ENCODE data around the gene POLR2C.
"Not testable (repeated sequence)": the region's sequence is repeated elsewhere in the genome, so short reads cannot be mapped to it uniquely, and the experiment has no call there.

POLR2C gene

DNA sequence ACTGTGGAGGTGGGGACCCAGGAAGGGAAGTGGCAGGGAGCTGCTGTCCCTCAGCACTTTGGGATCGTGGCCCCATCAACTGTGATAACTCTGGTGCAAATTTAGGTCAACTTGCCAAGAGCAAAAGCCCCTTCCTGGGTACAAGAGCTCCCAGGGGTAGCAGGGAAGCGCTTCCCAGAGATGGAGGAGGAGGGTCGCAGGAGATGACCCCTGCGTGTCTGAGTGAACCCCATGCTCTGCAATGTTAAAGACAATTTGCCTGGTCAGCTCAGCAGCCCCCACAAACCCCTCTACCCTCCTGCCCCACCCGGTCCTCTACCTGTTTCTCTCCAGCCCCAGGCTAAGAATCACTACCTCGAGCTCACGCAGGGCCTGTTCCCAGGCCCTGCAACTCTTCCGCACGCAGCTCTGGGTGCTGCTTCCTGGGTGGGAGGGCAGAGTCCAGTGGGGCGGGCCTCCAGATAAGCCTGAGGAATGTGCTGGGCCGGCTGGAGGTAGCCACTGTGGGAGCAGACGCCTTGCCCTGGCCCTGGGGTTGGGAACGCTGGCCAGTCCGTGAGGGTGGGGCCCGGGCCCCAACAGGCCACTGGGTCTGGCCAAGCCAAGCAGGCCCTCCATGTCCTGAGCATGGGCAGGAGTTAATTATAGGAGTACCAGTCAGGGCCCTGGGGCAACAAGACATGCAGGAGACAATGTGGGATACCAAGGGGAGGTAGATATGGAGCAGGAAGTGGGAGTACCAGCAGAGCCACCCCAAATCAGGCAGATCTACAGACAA, 17.7 kb downstream of the POLR2C start:
- no peak for DNase-seq

DNA sequence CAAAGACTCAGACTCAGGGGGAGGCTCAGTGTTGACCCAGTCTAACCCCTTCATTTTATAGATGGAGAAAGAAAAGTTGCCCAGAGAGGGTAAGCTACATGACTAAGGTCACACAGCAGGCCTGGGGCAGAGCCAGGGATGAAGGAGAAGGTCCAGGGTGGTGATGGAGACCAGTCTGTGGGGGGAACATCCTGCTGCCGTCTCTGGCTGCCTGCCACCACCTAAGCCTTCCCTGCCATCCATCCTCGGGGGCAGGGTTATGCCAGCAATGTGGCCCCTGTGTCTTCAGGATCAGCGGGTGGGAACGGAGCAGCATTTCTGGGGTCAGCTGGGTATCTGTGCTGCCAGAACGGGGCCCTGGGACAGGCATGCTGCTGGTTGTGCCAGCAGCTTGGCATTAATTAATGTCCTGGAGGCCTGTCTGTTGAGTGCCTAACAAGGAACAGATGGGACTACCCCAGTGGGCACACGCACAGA, 18.3 kb downstream of the POLR2C start:
- DNase-seq = no peak

DNA sequence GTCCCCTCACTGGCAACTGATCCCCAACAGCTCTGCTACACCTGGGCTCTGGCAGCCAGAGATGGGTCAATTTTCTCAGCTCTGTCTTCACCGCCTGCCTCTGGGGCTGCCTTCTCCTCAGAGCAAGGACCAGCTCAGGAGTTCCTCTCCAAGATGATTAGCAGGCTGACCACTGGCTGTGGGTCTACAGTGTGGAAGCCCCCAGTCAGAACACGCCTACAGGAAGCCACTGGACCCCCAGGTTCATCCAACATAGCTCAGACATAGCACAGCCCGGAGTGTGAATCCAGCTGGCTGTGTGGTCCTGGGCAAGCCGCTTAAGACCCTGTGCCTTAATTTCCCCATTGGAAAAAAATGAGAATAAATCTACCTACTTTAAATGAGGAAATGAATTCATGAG, 18.9 kb downstream of the POLR2C start:
- DNase-seq = no peak

DNA sequence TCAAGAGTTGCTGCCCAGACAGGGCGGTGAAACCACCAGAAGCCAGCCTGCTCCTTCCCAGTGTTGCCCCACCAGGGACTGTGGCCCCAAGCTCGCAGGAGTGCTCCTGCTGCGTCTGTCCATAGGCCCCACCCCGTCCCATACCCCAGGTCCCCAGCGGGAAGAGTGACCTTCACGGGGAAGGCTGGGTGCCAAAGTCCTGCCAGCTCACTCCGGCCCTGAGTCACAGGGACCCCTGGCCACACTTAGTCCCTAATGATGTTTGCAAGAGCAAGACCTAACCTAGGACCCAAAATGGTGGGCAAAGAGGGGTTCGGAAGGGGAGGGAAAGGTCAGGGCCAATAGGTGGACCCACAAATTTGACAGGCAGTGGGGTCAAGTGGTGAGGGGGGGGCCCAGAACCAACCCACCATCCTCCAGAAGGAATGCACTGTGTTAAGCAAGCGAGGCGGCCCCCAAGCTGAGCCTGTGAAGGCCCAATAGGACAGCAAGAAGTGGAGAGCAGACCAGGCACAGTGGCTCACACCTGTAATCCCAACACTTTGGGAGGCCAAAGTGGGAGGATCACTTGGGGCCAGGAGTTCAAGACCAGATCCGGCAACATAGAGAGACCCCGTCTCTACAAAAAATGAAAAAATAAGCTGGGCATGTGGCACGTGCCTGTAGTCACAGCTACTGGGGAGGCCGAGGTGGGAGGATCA, 20.5 kb downstream of the POLR2C start:
- DNase-seq = no peak

DNA sequence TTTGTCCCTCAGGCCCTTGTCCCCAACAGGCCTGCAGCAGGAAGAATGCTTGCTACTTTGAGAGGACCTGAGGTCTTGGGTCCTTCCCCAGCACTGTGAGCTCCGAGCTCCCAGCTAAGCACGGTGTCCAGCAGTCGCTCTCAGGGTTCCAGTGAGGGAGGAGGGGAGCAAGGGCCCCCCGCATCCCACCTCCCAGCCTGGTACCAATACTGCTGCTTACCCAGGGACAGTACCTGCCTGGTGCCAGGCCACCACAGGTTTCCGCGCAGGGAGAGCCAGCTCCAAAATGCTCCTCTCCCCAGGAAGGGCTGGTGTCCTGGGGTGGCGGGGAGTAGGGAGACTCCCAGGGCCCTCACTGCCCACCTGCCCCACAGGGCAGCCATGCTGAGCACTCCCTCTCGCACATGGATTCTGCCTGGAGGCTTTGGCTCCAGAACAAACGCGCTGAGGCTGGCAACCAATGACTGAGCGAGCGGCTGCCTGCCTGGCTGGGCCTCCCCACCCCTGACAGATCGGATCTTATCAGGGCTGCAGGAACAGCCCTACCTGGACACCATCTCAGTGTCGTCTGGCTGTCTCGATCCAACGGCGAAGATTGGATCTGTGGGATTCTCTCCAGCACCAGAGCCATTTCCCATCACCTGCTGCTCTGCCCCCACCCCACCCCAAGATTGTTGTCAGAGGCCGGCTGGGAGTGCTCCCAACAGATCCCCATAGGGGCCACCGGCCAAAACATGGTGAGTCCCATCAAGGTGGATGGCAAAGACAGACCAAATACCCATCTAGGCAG, 21.4 kb downstream of the POLR2C start:
- no peak for DNase-seq

DNA sequence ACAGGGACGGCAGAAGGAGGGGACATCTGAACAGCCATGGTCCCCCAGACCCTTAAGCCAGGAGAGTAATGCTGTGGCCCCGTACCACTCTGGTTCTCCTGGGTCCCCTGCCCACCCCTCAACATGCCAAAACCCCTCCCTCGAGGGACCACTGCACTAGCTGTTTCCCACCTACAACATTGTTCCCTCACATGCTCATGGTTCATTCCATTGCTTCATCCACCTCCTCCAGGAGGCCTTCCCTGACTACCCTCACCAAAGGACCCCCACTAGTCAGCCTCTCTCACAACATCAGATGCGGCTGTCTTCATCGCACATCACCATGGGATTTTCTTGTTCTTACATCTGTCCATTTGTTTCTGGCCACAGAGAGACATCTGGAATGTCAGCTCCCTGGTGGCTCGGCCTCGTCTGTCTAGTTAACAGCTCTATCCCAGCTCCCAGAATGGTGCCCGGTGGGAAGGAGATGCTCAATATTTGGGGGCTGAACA, 22.1 kb downstream of the POLR2C start:
- no peak for DNase-seq

DNA sequence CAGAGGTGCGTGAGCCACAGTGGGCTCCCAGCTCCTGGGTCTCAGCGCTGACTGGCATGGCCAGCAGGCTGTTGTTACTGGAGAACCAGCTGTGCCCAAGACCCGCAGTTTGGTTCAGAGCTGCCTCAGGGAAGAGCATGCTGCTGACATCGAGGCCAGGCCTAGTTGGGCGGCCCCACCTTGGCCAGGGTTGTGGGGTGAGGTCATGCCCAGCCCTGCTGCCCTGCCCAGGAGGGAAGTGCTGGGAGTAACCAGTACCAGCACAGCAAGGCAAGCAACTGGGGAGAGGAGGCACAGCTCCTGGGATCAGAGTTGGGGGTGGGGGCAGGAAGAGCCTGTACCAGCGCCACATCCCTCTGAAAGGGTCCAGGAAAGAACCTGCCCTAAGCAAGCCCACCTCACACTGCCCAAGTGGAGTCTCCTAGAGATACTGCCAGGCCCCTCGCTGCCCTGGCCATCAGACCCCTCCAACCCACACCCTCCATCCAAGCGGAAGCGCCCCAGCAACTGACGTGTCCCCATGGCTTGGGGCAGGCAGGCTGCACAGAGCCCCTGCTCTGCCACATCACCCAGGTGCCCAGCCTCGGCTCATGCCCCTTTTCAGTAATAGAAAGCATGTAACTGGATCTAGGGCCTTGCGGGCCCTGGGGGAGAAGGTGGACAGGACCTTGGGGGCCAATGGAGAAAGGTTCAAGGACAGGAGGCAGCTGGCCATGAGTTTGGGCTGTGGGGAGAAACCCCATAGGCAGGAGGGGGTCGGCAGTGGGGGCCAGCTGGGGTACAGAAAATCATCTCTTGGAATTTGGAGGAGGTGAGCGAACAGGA, 22.8 kb downstream of the POLR2C start:
- no peak for DNase-seq

DNA sequence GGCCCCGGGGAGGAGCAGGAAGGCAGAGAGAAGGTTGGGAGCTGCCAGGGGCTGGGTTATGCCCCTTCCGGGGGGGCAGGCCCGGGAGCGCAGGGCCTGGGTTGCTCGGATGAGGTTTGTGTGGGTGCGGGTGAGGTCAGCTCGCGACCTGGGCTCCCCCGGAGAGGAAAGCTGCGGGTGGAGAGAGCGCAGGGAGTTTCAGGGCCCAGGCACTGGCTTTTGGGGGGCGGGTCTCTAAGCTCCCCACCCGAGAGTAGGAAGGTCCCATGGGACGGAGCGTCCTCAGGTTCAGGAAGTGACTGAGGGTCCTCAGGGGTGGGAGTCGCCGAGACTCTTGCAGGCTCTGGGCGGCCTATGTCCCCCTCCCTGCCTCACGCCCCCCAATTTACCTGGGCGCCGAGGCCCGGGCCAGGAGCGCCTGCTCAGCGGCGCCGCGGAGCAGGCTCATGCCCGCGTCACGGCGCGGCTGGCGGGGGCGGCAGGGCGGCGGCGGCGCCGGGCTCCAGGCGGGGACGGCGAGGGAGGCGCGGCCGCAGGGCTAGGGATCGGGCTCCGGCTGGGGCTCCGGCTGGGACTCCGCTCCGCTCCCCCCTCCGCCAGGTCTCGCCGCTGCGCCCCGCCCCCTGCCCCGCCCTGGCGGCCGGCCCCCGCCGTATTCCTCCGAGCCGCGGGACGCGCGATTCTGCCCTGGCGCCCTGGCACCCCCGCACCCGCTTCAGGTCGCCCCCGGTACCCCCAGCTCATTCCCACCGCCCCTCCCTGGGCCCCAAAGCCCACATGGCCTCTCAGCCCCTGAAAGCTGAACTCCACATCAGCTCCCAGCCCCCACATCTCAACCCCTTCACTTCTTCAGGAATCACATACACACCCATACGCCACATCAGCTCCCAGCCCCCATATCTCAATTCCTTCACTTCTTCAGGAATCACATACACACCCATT, 23.7 kb downstream of the POLR2C start, which contains the start of gene DOK4:
Gene DOK4 (minus strand): TSS at position 578 of the 942 bp plus-strand sequence. CDS start 6,986 bp downstream, outside the sequence.
- peak; percentile 72 to 82 for DNase-seq

DNA sequence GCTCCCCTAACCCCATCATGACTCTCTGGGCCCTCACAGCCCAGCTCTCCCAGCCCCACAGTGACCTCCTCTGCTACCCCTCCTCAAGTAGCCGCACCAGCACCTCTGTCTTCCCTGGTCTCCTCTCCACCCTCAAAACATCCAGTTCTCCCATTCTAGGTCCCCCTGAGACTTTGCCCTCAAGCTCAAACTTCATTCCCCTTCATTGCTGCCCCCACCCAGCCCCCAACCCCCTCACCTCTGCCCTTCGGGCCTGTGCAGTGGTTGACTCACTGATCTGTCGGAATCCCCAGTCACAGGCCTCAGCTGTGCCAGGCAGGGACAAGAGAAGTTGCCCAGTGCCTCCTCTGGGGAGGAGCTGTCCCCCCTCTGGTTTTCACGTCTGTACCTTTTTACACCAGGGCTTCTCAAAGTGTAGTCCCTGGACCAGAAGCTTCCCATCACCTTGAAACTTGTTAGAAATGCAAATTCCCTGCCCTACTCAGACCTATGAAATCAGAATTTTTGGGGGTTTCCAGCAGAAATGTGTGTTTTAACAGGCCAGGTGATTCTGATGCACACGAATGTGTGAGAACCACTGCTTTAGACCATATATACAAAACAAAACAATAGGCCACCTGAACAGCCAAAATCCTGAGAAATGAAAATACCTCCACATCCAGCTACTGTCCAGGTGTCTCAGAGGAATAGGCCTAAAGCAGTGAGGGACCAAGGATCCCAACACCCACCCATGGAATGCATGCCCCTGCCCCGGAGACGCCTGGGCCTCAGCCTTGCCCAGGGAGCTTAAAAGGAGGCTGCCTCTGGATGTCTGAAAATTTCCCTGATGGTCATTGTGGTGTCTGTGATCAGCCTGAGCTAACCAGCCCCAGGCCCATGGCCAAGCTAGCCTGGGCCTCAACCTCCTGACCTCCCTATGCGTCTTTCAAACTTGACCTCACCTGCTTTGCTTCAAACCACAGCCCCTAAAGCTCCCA, 24.7 kb downstream of the POLR2C start:
- no peak for DNase-seq

DNA sequence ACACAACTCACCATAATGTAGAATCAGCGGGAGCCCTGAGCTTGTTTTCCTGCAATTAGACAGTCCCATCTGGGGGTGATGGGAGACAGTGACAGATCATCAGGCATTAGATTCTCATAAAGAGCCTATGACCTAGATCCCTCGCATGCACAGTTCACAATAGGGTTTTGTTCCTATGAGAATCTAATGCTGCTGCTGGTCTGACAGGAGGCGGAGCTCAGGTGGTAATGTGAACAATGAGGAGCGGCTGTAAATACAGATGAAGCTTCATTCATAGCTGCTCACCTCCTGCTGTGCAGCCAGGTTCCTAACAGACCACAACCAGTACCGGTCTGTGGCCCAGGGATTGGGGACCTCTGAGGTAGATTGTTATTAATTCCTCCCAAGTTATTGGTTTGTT, 26.8 kb downstream of the POLR2C start:
- DNase-seq = no peak

DNA sequence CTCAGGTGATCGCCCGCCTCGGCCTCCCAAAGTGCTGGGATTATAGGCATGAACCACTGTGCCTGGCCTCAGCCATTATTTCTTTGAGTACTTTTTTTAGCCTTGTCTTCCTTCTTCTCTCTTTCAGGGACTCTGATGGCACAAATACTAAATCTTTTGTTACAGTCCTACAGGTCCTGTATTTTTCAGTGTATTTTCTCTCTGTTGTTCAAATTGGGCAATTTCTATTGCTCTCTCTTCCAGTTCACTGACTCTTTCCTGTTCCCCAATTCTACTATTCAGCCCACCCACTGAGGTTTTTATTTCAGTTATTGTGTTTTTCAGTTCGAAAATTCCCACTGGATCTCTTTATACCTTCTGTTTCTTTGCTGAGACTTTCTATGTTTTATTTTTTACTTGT, 31.3 kb downstream of the POLR2C start:
- no peak for DNase-seq

DNA sequence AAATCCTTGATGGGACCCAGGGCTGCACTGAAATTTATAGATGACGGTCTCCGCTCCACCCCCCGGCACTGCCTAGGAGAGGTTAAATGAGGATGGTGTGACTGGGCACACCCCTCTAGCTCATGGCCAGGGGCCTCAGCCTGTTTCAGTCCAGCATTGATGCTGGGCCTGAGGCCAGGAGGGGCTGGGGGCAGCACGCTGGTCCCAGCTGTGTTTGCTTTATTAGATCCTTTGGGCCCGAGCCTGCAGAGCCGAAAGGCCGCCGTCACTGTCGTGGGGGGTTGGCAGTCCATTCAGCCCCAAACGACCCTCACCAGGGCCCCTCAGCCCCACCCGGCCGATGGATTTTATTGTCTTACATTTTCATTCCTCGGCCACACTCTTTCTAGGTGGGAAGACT, 34.6 kb downstream of the POLR2C start:
- no peak for DNase-seq

DNA sequence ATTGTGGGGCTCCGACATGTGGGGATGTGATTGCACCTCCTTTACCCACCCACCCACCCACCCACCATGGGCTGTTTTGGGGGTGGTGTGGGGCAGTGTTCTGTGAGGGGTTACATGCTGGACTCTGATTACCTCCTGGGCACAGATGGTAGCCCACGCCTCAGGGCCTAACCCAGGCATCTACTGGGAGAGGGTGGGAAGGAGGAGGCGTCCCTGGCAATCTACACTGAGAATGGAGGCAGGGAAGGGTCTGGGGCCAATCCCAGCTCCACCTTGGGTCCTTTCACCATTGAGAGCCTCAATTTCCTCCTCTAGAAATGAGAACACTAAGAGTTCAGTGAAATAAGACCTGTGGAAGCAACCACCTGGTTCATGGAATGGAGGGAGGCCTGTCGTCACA, 35.6 kb downstream of the POLR2C start:
- no peak for DNase-seq

DNA sequence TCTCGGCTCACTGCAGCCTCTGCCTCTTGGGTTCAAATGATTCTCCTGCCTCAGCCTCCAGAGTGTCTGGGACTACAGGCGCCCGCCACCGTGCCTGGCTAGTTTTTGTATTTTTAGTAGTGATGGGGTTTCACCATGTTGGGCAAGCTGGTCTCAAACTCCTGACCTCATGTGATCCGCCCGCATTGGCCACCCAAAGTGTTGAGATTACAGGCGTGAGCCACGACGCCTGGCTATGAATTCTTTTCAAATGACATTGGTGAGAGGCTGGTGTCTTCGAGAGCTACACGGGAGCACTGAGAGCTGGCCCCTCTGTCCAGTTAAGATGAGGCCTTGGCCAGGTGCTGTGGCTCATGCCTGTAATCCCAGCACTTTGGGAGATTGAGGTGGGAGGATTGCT, 37.5 kb downstream of the POLR2C start:
- DNase-seq = not testable (repeated sequence)

DNA sequence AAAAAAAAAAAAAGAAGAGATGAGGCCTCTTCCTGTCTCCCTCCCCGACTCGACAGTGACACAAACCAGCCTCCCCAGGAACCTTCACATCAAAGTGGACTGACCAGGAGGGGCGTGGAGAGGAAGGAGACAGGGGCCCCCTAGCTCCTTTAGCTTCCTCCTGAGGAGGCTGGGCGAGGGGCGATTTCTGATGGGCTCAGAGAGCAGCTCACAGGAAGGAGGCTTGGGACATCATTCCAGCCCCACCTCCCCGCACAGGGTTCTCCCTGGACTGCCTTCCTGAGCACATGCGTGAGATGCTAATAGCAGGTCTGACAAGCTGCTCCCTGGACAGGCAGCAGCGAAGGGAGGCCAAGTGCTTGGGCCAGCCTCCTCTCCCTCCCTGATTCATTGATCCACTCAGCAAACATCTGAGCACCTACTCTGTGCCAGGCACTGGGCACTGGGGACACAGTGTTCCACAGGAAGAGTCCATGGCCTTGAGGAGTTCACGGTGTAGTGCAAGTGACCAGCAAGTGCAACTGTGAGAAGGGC, 38.2 kb downstream of the POLR2C start:
- no peak for DNase-seq

DNA sequence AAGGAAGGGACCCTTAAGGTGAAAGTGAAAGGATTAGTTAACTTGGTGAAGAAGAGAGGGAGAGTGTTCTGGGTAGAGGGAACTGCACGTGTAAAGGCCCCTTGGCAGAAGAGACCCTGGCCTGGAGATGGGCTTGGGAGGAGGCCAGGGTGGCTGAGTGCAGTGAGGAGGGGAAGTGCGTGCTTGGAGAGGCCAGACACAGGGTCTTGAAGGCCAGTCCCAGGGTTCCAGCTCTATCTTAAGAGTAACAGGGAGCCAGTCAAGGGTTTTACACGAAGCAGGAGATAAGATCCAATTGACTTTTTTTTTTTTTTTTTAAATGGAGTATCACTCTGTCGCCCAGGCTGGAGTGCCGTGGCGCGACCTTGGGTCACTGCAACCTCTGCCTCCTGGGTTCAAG, 39.0 kb downstream of the POLR2C start:
- DNase-seq = no peak

DNA sequence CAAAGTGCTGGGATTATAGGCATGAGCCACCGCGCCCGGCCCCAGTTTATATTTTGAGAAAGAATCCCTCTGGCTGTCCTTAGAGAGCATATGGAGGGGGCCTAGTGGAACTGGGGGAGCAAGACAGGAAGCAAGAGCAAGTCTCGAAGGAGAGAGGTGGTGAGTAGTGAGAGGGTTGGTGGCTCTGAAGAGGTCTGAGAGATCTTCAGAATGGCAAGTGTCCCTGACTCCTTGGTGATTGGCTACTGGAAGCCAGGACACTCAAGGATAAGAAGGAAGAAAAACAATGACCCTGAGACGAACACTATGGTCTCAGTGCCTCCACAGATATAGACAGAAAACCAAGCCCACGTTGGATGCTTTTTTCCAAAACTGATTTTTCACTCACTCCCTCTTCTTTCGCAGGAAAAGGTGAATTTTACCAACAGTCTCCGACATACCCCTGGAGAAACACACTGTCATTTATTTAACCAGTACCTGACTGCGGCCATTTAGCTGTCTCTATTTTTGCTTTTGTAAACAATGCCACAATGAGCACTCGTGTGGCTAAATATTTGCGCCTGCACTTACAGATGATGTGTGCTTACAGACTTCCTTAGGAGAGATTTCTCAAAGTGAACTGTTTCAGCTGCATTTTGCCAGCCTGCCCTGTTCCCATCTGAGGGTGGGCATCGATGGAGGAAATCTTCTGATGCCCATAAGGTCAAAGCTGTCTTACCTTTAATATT, 39.7 kb downstream of the POLR2C start:
- DNase-seq = no peak

DNA sequence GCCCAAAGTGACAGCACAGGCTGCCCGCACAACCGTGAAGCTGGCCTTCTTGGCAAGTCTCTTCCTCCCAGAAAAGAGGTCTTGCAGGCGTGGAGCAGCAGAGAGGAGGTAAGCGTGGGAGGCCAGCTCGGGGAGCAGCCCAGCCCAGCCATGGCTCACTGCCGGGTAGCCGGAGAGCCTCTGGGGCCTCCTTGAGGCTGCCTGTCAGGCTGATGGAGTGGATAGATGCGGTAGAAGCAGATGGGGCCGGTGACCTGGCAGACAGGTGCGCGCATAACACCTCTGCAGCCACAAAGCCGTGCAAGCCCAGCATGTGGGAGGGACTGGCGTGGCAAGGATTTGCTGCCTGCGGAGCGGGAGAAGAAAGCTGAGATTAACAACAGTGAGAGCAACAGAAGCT, 40.9 kb downstream of the POLR2C start:
- no peak for DNase-seq

DNA sequence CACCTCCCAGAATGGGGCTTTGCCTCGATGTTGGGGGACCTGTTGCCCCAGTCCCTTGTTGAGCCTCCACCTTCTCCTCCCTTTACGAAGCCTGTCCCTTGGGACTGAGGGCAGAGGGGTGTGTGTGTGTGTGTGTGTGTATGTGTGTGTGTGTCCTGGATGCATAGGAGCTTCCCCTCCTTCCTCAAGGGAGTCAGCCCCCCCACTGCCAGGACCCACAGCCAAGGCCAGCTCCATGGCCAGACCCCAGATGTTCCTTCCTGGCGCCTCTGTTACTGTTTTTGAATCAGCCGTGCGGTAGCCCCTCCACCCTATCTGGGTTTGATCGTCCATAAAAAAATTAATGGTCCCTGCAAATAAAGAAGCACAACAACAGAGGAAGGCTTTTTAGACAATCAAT, 41.5 kb downstream of the POLR2C start:
- no peak for DNase-seq

Data from CD4-positive, alpha-beta T cell treated with Interleukin-4 for 1 hour (primary cell).